RWPE2 (cell line): Measurements from ENCODE around the gene CXCL5.

ENCODE experiments used
- ATAC-seq: fragments of 200-7000 bp; cut with Tn5 transposase; 3 replicates; pipeline ENCODE4 v1.9.1; 2021; ENCODE audit warnings: low read depth
- DNase-seq: peaks from one replicate; pipeline ENCODE4 v3.0.0-alpha.2; 2020; ENCODE audit warnings: low spot score
- H3K27ac ChIP-seq: fragments of 450-650 bp; 2 replicates; pipeline ENCODE4 v1.5.1; 2017; ENCODE audit warnings: mild to moderate bottlenecking; ENCODE audit not compliant: poor library complexity, severe bottlenecking
- H3K27me3 ChIP-seq: fragments of 250-450 bp; sonication (Bioruptor Pico); 2 replicates; pipeline ENCODE4 v1.5.1; 2021; ENCODE audit warnings: mild to moderate bottlenecking, moderate library complexity; ENCODE audit not compliant: insufficient read depth, poor library complexity, severe bottlenecking
- H3K36me3 ChIP-seq: fragments of 250-450 bp; sonication (Bioruptor Pico); 2 replicates; pipeline ENCODE4 v1.5.1; 2020; ENCODE audit warnings: low read depth, mild to moderate bottlenecking, moderate library complexity
- H3K4me1 ChIP-seq: fragments of 250-450 bp; sonication (Bioruptor Pico); 2 replicates; pipeline ENCODE4 v1.5.1; 2021; ENCODE audit warnings: mild to moderate bottlenecking, moderate library complexity; ENCODE audit not compliant: insufficient read depth, poor library complexity, severe bottlenecking
- H3K4me3 ChIP-seq: fragments of 250-450 bp; sonication (Bioruptor Pico); 2 replicates; pipeline ENCODE4 v1.5.1; 2021; ENCODE audit warnings: mild to moderate bottlenecking, moderate library complexity; ENCODE audit not compliant: severe bottlenecking
- H3K9me3 ChIP-seq: fragments of 250-450 bp; sonication (Bioruptor Pico); 2 replicates; pipeline ENCODE4 v1.5.1; 2021; ENCODE audit warnings: mild to moderate bottlenecking, moderate library complexity; ENCODE audit not compliant: severe bottlenecking
- CTCF ChIP-seq: fragments of 450-650 bp; IDR thresholded peaks from one replicate; pipeline ENCODE4 v1.5.1; 2017; ENCODE audit warnings: mild to moderate bottlenecking, moderate library complexity; ENCODE audit not compliant: poor library complexity, severe bottlenecking

The CXCL5 gene

DNA sequence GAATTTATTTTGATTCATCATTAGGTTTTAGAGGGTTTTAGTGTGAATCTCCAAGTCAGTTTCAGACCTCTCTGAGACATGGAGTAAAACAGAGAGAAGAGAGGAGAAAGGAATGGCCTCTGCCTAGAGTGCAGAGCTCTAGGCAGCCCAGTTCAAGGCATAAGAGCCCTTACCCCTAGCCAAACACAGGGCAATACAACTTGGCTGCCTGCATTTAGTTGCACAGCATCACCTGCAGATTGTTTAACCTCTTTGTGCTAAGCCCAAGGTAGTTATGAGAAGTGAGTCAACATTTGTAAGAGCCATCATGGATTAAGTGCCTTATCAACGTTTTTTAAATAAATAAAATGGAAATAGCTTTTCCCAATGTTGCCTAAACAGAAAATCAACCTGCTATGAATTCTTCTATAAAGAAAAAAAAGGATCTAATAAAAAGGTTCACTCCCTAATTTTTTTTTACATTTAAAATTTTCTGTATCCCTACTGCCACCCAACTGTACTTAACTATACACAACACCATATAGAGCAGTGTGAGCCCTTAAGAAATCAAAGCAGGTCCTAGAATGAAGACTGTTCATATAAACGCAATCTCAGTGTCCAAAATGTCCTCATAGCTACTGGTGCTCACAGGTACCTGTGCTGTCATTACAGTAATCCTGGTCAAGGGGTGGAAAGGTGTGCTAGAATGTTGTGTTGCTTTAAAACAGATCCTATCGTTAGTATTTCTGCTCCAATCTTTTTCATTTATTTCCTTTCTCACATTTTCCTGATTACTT lies 52.6 kb downstream of the CXCL5 start:
- no peak for DNase-seq
- Histone ChIP-seq H3K4me3 (no peak overlapping the region), H3K27me3 (no peaks in the 10 kb centered on the region), H3K4me1 (no peaks in the 10 kb centered on the region), H3K27ac (no peak overlapping the region), H3K36me3 (no peaks in the 10 kb centered on the region), H3K9me3 (no peaks in the 10 kb centered on the region)
- no peak for TF ChIP-seq CTCF
- no peak for ATAC-seq
